HG02840 (cell line): ENCODE measurements around the gene IFFO2.

ENCODE experiments used
- ATAC-seq: cut with Tn5 transposase; IDR thresholded peaks from one replicate; pipeline ENCODE4 v1.9.1; 2021; ENCODE audit warnings: mild to moderate bottlenecking, moderate library complexity, moderate number of reproducible peaks; ENCODE audit not compliant: unreplicated experiment, low FRiP score

IFFO2 gene

DNA sequence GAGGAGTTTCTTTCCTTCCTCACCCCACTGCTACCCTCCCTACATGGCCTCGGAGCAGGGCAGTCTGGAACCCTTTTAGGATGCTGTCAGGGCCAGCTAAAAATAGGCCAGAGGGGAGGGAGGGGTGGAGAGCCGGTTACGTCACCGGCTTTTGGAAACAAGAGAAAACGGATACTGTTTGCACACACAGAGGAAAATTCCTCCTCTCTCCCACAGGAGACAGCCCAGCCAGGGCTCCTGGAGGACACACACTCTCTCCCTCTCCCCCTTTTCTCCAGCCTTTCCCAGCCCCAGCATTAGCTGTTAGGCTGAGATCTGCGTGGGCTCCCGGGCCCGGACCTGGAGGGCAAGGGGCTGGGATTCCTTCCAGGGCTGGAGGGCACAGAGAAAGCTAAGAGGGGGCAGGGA, 34.2 kb downstream of the IFFO2 start:
- ATAC-seq = no peak

DNA sequence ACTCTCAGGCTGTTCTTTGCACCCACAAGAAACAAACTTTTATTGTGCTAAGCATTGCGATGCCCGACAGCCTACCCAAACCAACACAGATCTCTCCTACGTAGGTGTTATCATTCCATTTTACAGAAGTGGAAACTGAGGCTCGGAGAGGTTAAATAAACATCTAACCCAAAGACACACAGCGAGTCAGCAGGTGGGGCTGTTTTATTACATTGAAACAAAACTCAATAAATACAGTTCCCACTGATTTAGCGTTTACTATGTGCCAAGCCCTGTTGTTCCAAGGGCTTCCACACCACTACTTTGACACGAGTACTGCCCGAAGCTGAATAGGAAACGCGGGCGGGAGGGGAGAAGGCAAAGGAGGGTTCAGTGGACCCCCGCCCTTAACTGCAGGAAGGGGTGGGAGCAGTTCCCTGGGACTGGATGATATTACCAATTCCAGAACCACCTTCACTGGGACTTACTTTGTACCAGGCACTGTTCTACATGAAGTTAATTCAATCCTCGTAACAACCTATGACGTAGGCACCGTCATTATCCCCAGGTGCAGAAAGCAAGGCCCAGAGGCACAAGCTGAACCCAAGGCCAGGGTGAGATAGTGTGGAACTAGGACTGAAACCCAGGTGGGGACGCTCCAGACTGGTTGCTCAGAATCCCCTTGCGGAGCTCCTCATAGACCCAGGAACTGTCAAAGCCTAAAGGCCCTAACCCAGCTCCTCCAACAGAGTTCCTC, 34.8 kb downstream of the IFFO2 start:
- ATAC-seq = no peak

DNA sequence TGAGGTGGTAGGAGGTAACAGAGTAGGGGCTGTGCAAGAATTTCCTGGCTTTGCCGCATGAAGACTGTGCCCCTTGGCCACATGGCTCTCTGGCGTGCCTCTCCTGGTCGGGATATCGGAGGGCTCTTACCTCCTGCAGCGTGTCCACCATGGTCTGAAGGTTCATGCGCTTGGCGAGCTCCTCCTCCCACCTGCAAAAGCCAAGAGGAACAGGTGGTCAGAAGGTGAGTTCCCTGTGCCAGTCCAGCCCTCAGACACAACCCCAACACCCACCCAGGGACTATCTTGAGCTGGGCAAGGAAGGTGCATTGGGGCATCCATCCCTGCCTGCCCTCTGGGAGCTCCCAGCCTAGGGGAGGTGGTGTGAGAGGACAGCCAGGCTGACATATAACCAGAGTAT, 35.5 kb downstream of the IFFO2 start:
- ATAC-seq = no peak

DNA sequence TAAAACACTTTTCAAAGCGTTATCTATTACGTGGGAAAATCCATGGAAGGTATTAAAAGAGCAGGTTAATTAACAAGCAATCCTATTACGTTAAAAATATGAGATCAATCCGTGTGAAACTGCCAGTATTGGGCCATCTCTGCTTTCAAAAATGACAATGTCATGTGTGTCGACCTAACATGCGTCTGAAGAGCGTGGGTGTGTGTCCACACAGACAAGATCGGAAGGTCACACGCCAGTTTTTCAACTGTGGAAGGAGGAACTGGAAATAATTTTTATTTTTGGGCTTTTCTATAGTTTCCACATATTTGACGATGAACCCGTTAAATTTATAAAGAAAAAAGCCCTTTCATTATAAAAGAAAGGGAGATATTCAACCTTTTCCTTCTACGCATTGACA, 36.5 kb downstream of the IFFO2 start:
- ATAC-seq = no peak

DNA sequence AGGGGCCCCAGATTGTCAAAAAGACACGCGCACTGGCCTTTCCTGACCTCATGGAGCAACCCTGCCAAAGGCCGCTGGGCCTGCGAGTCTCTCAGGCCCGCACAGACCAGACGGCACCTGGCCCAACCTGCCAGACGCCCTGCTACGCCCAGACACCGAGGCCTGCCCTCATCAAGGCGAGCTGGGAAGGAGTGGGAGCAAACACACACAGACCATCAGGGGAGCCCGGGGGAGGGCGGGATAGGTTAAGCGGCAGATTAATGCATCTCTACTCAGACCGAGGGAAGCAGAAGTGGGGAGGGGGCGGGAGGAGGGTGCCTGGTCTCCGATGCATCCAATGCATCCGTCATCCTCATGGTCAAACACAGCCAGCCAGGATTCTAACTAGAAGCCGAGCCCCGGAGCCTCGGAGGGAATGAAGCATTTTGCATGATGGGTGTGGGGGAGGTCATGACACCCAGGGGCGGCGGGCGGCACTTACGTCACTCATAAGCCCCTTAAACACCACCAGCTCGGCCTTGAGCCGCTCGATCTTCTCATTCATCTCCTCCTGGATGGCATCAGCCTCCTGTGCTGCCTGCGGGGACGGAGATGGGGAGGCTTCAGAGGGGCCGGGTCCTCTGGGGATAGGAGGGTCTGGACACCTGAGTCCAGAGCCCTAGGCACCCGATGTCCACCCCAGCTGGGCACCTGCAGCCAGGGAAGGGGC, 37.1 kb downstream of the IFFO2 start:
- ATAC-seq = no peak

DNA sequence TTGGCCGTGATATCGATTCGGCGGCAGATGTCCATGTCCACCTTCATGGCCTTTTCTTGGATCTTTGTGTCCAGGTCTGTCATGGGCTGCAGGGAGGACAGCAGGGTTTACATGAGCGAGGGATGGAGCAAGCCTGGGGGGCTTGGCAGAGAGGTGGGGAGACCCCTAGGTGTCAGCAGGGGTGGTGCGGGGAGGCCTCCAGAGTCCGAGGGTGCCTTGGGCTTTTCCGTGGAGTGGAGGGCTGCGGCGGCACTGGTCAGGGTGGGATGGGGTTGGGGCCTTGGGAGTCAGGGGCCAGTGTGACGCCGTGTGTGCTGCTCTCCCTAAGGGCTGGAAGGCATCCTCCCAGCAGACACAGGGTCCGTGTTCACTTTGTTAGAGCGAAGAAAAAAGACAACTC, 38.1 kb downstream of the IFFO2 start:
- ATAC-seq = no peak

DNA sequence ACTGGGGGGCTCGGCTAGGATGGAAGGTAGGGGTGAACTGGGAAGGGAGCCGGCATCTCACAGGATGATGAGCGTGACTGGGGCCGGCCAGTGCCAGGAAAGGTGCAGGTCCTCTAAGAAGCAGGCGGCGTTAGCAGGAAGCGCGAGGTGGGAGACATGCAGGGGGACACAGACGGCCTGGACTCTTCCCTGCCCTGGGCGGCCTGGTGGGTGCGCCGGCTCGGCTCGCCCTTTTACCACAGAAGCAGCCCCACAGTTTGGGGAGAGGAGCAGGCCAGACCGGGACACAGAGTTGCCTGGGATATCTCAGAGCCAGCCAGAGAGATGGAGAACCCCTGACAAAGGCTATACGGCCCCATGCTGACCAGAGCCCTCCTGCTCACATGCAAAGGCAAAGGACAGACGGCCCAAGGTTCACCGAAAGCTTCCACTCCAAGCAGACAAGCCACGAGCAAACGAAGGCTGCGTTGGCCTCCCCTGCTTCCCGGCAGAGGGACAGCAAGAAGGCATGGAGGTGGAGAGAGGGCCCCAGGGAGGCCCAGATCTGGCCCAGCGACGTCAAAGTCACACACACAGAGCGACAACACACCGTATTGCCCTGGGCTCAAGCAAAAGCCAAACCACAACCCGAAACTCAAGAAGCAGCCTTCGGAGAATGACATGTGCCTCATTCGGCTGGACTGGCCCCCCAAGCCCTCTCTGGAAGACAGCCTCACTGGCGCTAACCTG, 39.2 kb downstream of the IFFO2 start:
- ATAC-seq = no peak

DNA sequence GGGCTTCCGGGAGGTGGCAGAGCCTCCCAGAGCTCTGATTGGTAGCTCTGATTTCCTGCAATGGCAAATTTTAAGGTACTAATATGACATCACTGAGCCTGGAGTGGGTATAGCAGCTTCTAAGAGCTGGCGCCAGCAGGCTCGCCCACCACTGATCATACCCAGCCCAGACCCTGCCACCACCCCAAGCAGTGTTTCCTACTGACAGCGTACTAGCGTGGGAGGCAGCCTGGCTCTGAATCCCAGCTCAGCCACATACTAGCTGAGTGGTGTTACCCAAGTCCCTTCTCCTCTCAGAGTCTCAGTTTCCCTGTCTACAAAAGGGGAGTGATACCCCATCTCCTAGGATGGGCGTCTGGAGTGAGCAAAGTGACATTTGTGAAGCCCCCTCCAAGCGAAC, 41.1 kb downstream of the IFFO2 start:
- ATAC-seq = no peak

DNA sequence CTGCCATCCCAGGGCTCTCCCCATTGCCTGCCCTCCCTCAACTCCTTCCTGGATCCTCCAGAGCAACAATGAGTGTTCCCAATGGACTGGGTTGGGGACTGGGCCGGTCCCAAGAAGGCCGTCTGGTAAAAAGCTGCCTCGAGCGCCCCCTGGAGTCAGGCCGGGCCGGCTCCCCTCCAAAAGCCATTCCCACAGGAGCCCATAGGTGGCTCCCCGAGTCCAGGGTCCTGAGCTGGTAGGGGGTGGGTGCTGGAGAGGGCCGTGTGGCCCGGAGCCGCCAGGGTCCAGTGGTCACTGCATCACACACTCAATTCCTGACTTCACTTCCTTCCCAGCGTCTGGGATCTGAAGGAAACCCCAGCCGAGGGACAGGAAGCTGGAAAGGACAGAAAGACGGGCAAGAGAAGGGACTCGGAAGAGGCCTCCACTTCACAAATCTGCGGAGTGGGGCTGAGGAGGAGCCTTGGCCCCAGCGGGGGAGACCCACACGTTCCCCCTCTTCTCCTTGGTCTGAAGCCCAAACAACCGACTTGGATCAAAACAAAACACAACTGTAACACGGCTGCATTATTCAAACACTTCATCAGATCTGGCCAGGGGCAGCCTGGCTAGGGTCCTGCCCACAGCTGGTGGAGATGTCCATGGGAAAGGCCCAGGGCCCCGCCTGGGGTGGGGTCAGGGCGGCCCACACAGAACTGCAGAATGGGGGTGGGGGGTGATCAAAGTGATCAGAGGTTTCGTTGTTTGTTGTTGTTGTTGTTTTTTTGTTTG, 43.2 kb downstream of the IFFO2 start:
- no peak for ATAC-seq

DNA sequence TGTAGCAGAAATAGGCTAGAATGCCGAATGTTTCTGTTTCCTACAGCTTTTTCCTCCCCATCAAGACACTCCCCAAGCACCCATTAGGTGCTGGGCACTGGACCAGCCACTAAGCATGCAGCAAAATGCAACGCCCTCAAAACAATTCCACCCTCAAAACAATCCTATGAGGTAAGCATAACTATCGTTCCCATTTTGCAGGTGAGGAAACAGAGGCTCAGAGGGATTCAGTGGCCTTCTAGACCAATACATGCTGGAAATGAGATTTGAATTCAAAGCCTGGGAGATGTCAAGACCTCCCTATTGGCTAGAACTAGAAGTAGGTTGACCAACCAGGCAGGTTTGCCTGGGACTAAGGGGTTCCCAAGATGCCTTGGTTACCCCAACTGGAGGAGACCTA, 43.9 kb downstream of the IFFO2 start:
- no peak for ATAC-seq

DNA sequence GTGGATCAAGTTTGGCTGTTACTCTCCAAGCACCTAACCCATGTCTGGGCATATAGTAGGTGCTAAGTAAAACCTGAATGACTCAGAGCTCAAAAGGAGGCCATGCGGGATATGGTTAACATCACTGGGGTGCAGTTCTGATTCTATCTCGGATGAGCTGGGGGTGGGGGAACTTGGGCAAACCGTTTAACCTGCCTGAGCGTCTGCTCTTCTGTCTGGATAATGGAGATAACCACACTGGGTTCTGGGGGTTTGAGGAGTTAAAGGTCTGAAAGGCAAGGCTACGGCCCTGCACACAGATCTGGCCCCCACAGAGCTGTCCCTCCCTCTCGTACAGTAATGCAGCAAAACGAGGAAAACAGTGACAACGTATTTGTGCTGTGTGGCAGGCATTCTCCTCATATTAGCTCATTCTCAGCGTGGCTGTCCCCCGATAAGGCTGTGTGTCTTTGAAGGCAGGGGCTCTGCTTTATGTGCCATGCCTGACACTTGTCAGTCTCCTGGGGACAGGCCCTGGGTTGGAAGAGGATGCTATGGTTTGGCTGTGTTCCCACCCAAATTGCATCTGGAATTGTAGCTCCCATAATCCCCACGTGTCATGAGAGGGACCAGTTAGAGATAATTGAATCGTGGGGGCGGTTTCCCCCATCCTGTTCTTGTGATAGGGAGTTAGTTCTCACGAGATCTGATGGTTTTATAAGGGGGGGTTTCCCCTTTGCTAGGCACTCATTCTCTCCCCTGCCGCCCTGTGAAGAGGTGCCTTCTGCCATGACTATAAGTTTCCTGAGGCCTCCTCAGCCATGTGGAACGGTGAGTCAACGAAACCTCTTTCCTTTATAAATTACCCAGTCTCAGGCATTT, 47.3 kb downstream of the IFFO2 start:
- ATAC-seq = no peak

DNA sequence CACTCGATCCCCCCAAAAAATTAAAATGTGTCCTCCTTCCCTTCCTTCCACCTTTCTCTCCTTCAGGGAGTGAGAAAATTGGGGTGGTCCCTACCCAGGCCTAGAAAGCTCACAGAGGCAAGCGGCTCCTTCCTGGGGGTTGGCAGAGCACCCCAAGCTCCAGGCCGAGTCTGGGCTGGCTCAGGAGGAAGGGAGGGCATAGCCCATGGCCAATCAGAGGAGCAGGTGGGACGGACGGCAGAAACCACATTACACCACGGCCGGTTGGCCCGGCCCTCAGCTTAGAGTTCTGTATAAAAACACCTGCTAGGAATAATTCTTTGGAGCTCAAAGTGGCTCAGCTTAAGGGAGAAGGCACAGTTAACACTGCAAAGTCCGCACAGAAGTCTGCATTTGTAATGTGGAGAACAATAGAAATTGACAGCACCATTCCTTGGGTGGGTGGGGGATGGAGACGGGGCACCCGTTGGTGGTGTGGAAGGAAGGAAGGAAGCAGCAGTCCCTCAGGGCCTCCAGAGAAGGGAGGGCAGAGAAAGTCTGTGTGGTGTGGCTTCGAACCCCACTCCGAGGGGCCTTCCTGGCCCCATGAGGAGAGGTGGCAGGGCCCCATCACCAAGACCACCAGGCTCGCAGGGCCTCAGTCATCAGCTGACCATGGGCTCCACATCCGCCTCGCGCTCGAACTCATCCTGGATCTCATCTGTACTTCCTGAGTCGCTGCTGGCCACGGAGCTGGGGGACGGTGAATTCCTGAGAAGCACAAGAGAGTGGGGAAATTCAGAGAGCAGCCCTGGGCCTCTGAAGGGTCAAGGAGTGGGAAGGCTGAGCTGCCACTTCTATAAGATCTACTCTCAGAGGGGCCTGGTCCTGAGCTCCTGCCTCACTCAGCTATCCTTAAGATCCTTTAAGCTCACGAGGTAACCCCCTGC, 48.3 kb downstream of the IFFO2 start:
- ATAC-seq = no peak

DNA sequence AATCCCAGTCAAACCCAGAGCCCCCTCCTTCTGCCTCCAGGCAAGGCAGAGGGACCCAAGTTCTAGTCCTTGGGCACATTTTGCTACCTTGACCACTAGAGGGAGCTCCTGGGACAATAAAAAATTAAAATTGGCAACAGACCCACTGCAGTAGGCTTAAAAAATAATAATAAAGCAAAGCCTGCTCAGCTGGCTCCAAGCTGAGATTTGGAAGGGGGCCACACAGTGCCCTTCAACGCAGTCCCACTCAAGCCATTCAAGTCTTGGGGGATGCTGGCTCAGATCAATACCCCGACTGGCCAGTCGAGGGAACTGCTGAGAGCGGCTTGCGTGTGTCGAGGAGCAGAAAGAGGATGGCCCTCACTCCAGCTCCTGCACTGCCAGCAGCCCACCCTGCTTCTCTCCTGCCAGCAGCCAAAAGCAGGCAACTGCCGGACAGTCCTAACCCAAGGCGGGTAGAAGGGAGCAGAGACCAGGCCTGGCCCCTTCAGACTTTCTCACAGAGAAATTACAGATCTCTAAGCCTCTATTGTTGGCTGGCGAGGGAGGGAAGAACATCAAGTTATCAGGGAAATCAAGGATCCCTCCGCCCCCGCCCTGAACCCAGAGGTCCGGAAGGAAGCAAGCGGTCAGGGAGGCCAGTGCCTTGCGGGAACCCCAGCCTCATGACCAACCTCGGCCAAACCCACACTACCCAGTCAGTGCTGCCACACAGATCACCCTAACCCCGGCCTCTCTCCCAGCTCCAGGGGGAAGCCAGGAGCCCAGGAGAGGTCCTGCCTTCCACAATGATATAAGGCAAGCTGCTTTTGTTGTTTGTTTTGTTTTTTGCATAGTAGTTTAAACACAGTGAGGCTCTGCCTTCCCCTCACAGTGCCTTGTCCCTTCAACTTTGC, 49.2 kb downstream of the IFFO2 start:
- ATAC-seq = no peak

DNA sequence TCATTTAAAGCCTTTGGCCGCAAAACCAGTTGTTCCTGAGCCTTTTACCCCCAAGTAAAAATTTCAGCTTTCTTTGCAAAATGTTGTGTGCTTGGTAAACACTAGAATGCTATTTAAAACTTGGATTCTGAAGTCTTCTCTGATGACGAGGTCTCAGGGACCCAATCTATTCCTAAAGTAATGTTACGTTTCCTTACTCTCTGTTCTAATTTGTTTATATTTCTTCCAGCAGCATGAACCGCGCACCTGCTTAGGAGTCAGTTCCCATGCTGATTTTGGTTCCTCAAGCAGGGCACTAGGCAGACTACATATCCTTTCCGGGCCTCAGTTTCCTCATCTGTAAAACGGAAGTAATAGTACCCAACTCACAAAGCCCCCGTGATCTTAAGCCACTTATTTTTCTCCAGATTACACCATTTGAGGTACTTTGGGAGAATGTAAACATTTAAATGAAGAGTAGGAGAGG, 53.2 kb downstream of the IFFO2 start:
- no peak for ATAC-seq

DNA sequence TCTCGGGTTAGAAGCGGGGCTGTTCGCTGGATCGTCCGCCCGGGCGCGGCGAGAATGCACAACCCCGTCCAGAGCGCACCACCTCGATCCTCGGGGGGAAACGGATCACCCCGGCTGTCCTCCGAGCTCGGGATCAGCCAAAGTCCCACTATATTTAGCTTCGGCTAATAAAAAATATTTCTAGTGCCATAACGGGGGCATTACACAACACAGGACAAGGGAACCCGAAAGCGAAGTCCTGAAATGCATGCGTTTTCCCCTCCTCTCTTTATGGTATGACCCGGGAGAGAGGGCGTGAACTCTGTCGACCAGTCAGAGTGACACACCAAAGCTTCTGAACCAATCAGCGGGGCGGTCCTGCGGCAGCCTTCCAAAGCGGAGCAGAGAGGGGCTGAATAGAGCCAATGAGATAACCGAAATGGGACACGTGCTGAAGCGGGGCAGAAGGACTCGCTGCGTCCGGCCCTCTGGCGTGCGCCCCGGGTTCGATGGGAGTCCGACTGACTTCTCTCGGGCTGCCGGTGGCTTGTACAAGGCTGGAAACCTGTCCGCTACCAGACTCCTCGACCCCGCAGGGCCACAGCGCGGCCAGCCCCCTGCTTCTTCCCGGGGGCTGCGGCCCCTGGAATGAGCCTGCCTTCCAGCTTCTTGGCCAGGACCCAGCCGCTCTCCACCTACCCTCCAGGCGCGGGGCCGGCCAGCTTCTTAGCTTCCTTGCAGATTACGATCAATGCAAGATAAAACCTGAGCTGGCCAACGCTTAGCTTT, 53.8 kb downstream of the IFFO2 start, which contains the start of gene ALDH4A1:
ALDH4A1 (minus strand) TSS at position 33 of the 768 bp plus-strand sequence; CDS start at position 1, 32 bp downstream.
- ATAC-seq = peak; percentile 87

DNA sequence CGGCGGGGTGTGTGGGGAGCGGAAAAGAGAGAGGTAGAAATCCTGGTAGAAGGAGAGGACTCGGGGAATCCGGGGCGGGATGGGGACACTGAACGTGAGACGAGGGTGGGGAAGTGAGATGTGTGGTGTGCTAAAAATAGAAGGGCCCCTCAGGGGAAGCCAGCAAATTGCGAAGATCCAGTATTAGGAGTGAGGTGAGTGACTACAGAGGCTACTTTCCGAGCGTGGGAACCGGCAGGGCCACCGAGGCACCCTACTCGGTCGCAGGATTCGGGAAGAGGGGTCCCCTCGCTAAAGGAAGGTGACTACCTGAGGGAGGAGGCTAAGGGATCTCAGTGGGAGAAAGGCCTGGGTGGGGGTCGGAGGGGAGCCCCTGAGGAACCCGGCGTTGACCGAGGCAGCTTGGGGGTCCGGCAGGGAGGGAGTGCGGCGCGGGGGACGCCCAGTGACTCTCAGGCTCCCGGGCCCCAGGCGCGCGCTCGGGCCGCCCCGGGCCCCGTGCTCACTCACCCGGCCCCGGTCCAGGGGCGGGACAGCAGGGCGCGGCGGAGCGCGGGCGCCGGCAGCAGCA, 54.4 kb downstream of the IFFO2 start:
- no peak for ATAC-seq
